Thyroid gland (tissue), 4 donors: ENCODE results near the gene FOXJ3. TPM values are rescaled to one million over a fixed set of nuclear protein-coding genes. Genes with fewer than 3 reads are reported as not detected.
A peak's percentile ranks its signal among the peaks of the same experiment; 100 is the strongest.

Experiments used
- DNase-seq, 2 donors: peaks; one replicate each; pipeline ENCODE4 v3.0.0-alpha.2; 2019
- H3K27ac ChIP-seq, 3 donors: fragments of 200-600 bp; sonication (generic); 1 replicate in 2 of 3; 2 replicates in 1 of 3; pipeline ENCODE4 v1.5.1; 2016 to 2019; ENCODE audit warnings: mild to moderate bottlenecking in 1 of 3, moderate library complexity in 1 of 3
- H3K27me3 ChIP-seq: fragments of 200-600 bp; sonication (generic); one replicate; pipeline ENCODE4 v1.5.1; 2019
- H3K36me3 ChIP-seq, 2 donors: fragments of 200-600 bp; sonication (generic); one replicate each; pipeline ENCODE4 v1.5.1; 2016 to 2019
- H3K4me1 ChIP-seq, 2 donors: fragments of 200-600 bp; sonication (generic); one replicate each; pipeline ENCODE4 v1.5.1; 2017 to 2019
- H3K4me3 ChIP-seq, 3 donors: fragments of 200-600 bp; sonication (generic); replicated peaks in 1 of 3; 1 replicate in 2 of 3; 2 replicates in 1 of 3; pipeline ENCODE4 v1.5.1; 2016; ENCODE audit warnings: mild to moderate bottlenecking in 1 of 3
- H3K9me3 ChIP-seq: fragments of 200-600 bp; sonication (generic); one replicate; pipeline ENCODE4 v1.5.1; 2017
- POLR2A ChIP-seq, 2 donors: fragments of 450-650 bp; IDR thresholded peaks; one replicate each; pipeline ENCODE4 v1.6.1; 2017; ENCODE audit warnings: antibody characterized with exemption in 2 of 2, mild to moderate bottlenecking in 2 of 2, moderate library complexity in 1 of 2
- WGBS, 2 donors: methylation state at CpG; one replicate each; pipeline ENCODE4 v1.1.5; 2017; 5-methylcytosine and 5-hydroxymethylcytosine counted together
- intact Hi-C: fragments of 100-400 bp; cut with DNase I; formaldehyde crosslinking; loops from one replicate; pipeline ENCODE4 v1.15.1; 2023
- total RNA-seq, 4 donors: library from RNA; depleted of rRNA; stranded (reverse); fragments of >200 nt; gene quantifications; one replicate each; pipeline ENCODE4 v1.2.3, GENCODE V29; 2016
- TF ChIP-seq, protein P1 (sequence below), 6 experiments: fragments of 200-600 bp in 3 of 6; fragments of 450-650 bp in 3 of 6; sonication (generic) in 3 of 6; IDR thresholded peaks; one replicate each; pipeline ENCODE4 v1.5.1; 2016 to 2019; ENCODE audit warnings: antibody characterized with exemption in 6 of 6, mild to moderate bottlenecking in 2 of 6, inconsistent platforms in 1 of 6, moderate library complexity in 1 of 6

The FOXJ3 gene
- total RNA-seq, 4 donors from 2014 or later: 55.4 to 87.5 (median 81.0) TPM

DNA sequence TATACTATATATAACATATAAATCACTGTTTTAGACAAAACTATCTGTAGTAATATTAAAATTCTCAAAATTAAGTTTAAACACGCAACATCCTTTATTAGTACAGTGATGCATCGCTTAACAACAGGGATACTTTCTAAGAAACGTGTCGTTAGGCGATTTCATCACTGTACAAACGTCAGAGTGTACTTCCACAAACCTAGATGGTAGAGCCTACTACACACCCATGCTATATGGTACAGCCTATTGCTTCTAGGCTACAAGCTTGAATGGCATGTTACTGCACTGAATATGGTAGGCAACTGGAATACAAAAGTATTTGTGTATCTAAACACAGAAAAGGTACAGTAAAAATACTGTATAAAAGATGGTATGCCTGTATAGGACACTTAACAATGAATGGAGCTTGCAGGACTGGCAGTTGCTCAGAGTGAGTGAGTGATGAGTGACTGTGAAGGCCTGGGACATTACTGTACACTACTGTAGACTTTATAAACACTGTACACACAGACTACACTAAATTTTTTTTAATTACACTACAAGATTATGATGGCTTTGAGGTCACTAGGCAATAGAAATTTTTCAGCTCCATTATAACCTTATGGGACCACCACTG is 10.5 kb downstream of the FOXJ3 start:
- H3K4me3 ChIP-seq: no peak overlapping the region
- H3K36me3 ChIP-seq: no peaks in the 10 kb centered on the region
- TF ChIP-seq POLR2A (IDR thresholded peaks at IDR 0.05): no peak
- TF ChIP-seq, protein P1, sequence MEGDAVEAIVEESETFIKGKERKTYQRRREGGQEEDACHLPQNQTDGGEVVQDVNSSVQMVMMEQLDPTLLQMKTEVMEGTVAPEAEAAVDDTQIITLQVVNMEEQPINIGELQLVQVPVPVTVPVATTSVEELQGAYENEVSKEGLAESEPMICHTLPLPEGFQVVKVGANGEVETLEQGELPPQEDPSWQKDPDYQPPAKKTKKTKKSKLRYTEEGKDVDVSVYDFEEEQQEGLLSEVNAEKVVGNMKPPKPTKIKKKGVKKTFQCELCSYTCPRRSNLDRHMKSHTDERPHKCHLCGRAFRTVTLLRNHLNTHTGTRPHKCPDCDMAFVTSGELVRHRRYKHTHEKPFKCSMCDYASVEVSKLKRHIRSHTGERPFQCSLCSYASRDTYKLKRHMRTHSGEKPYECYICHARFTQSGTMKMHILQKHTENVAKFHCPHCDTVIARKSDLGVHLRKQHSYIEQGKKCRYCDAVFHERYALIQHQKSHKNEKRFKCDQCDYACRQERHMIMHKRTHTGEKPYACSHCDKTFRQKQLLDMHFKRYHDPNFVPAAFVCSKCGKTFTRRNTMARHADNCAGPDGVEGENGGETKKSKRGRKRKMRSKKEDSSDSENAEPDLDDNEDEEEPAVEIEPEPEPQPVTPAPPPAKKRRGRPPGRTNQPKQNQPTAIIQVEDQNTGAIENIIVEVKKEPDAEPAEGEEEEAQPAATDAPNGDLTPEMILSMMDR (IDR thresholded peaks at IDR 0.05): no peak
- no peaks in the 10 kb centered on the region for H3K9me3 ChIP-seq
- H3K27me3 ChIP-seq: no peaks in the 10 kb centered on the region
- H3K27ac ChIP-seq: no peak overlapping the region
- WGBS, 2 donors: 92 to 94% methylated on average over 6 of the region's 6 CpGs
- intact Hi-C loops: no loop called here
- H3K4me1 ChIP-seq: peaks cover 11 to 29% of the 10 kb centered on the region in 2 donors
- DNase-seq: no peak

DNA sequence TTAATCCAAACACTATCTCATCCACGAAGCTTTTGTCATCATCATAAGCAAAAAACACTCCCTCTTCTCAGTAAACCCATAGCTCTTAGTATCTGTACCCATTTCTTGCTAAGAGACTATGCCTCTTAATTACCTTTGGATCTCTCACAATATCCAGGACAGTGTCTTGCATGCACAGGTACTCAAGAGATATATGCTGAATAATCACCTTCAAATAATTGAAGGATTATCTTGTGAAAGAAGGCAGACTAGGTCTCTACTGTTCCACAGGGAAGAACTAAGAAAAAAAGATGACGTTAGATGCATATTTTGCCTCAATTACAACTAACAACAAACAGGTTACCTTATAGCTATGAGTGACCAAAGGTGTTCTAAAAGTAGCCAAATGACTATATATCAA is 11.5 kb downstream of the FOXJ3 start:
- TF ChIP-seq, protein P1 (IDR thresholded peaks at IDR 0.05): no peak
- TF ChIP-seq POLR2A (IDR thresholded peaks at IDR 0.05): no peak
- Histone ChIP-seq H3K9me3 (no peaks in the 10 kb centered on the region), H3K4me1 (peaks cover 17 to 33% of the 10 kb centered on the region in 2 donors), H3K36me3 (no peaks in the 10 kb centered on the region), H3K4me3 (no peak overlapping the region), H3K27me3 (no peaks in the 10 kb centered on the region), H3K27ac (no peak overlapping the region)
- intact Hi-C loops: no loop called here
- 89 to 96% methylated on average over 2 of the region's 2 CpGs for WGBS, 2 donors
- no peak for DNase-seq

DNA sequence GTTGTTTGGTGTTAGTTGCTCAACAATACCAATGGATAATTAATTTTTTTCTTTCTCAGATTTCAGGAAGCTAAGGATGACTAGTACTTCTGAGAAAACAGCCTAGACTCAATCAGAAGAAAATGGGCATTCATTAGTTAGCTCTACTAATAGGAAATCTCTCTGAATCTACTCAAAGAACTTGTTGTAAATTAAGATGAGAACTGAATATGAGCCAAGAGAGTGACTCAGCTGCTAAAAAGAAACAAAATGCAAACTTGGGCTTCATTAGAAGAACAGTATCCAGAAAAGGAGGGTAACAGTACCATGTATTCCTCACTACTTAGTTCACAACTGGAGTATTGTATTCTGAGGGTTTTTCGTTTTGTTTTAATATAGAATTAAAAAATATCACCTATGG is 12.5 kb downstream of the FOXJ3 start:
- Histone ChIP-seq H3K9me3 (no peaks in the 10 kb centered on the region), H3K27ac (peak overlapping the region in 1 of 3 donors; percentile 8), H3K4me1 (peaks cover 17 to 28% of the 10 kb centered on the region in 2 donors), H3K27me3 (no peaks in the 10 kb centered on the region), H3K36me3 (no peaks in the 10 kb centered on the region), H3K4me3 (no peak overlapping the region)
- WGBS, 2 donors: 0 to 46% methylated on average over 1 of the region's 1 CpG
- no peak for TF ChIP-seq POLR2A (IDR thresholded peaks at IDR 0.05)
- TF ChIP-seq, protein P1 (IDR thresholded peaks at IDR 0.05): no peak
- no peak for DNase-seq
- intact Hi-C loops: no loop called here

DNA sequence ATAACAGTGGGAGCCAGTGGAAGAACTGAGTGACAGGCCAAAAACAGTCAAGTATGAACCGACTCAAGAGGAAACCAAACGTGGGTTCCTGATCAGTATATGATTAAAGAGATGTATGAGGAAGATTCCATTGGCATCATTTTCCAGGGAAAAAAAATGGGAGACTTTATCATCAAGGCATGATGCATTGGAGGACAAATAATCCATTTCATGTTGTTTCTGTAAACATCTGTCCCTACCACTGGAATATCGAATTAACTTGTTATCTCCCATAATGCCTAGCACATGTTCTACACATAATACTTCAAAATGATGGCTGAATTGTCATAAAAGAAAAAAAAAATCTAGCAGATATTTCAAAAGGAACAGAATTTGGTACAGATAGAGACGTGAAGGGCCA is 13.3 kb downstream of the FOXJ3 start:
- peaks cover 17 to 28% of the 10 kb centered on the region in 2 donors for H3K4me1 ChIP-seq
- H3K36me3 ChIP-seq: no peaks in the 10 kb centered on the region
- H3K27me3 ChIP-seq: no peaks in the 10 kb centered on the region
- intact Hi-C loops: no loop called here
- TF ChIP-seq, protein P1 (IDR thresholded peaks at IDR 0.05): no peak
- TF ChIP-seq POLR2A (IDR thresholded peaks at IDR 0.05): no peak
- WGBS, 2 donors: 76 to 83% methylated on average over 4 of the region's 4 CpGs
- DNase-seq: no peak
- no peaks in the 10 kb centered on the region for H3K9me3 ChIP-seq
- H3K4me3 ChIP-seq: no peak overlapping the region
- no peak overlapping the region for H3K27ac ChIP-seq

DNA sequence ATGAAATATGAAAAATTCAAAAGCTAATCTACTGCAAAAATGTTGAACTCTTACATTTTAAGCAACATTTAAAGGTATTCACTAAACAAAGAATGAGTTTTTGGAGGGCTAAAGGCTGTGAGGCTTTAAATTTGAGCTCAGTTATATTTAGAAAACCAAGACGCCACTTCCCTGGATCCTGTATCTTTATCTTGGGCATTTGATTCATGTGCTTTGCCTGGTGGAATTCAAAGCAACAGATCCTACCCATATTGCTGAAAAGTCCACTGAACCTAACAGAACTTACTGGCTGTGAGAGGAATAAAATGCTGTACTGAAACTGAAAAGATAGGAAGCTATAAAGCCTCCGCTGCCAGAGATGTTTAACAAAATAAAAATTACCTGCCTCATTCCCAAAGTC is 14.3 kb downstream of the FOXJ3 start:
- no peaks in the 10 kb centered on the region for H3K27me3 ChIP-seq
- H3K9me3 ChIP-seq: no peaks in the 10 kb centered on the region
- WGBS, 2 donors: 78 to 83% methylated on average over 2 of the region's 2 CpGs
- peaks cover 17 to 28% of the 10 kb centered on the region in 2 donors for H3K4me1 ChIP-seq
- no peak overlapping the region for H3K27ac ChIP-seq
- no peak for DNase-seq
- no peak for TF ChIP-seq POLR2A (IDR thresholded peaks at IDR 0.05)
- TF ChIP-seq, protein P1 (IDR thresholded peaks at IDR 0.05): no peak
- H3K36me3 ChIP-seq: no peaks in the 10 kb centered on the region
- no peak overlapping the region for H3K4me3 ChIP-seq
- intact Hi-C loops: no loop called here
